GM12872 (cell line): ENCODE results near the gene TRIP6.

Experiments used
- CTCF ChIP-seq: IDR thresholded peaks from 3 replicates; pipeline ENCODE4 v1.5.1; 2011; ENCODE audit warnings: low read depth, mild to moderate bottlenecking, low read length, moderate library complexity; ENCODE audit not compliant: insufficient read depth

TRIP6 gene

GRCh38 chr7:100867040-100867775, at the start of gene TRIP6:
Gene TRIP6, plus strand, starts transcription at chr7:100867387. Its CDS starts 111 bp downstream, at chr7:100867498.
- TF ChIP-seq CTCF, result no peak

GRCh38 chr7:100818366-100818765, 48.8 kb upstream of the TRIP6 start:
- TF ChIP-seq CTCF, result no peak

GRCh38 chr7:100818825-100819224, 48.4 kb upstream of the TRIP6 start:
- no peak for TF ChIP-seq CTCF

GRCh38 chr7:100819586-100819985, 47.6 kb upstream of the TRIP6 start:
- no peak for TF ChIP-seq CTCF

- TF ChIP-seq CTCF, result no peak
These were observed 44.7 kb upstream of the TRIP6 start for GRCh38 chr7:100822236-100823139.

- no peak for TF ChIP-seq CTCF
These were observed 44.1 kb upstream of the TRIP6 start for GRCh38 chr7:100823140-100823525.

GRCh38 chr7:100823534-100823933, 43.7 kb upstream of the TRIP6 start:
- no peak for TF ChIP-seq CTCF
